GM19193 (cell line): Measurements from ENCODE around the gene IL27RA.
A peak's percentile ranks its signal among the peaks of the same experiment; 100 is the strongest.

Source experiments
- POLR2A ChIP-seq: IDR thresholded peaks from 4 replicates; pipeline ENCODE4 v1.6.1; 2011; ENCODE audit not compliant: insufficient read depth, insufficient read length; ENCODE audit errors: extremely low read depth

The IL27RA gene

DNA sequence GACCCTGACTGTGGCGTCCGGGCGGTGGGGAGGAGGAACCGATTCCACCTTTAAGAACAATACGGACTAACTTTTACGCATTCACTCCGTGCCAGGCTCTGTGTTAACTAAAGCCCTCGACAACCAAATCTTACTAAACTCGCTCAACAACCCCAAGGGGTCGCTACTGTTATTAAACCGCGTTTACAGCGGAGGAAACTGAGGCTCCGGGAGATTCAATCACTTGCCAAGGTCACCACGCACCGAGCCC is 57.8 kb downstream of the IL27RA start:
- no peak for TF ChIP-seq POLR2A

DNA sequence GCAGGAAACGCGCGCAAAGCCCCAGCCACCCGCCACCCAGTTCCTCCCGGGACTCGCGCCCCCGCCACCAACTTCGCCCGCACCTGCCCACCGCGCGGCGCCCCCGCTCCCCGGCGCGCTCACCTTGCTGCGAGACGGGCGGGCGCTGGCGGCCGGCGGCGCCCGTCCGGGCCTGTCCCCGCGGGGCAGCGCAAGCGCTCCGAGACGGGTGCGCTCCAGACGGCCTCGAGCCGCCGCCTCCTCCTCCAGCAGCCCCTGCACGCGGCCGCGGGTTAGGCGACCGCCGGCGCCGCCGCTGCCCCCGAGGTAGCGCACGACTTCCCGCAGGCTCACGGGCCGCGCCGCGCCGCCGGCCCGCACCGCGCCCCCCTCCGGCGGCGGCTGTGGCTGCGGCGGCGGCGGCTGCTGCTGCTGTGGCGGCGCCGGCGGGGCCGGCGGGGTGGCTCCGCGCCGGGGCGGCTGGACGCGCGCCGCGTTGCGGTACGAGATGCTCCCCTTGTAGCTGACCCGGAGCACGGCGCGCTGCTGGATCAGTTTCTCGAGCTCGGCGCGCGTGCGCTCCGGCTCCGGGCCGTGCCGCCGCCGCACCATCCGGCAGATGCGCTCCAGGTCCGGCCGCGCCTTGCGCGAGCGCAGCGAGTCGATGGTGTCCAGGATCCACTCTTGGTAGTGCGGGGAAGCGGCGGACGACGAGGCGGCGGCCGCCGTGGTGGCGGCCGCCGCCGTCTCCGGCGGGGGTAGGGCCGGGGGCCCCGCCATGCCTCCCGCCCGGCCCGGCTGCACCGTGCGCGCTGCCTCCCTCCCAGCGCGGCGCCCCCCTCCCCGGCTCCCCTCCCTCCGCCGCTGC is 58.3 kb downstream of the IL27RA start:
- TF ChIP-seq POLR2A = no peak

DNA sequence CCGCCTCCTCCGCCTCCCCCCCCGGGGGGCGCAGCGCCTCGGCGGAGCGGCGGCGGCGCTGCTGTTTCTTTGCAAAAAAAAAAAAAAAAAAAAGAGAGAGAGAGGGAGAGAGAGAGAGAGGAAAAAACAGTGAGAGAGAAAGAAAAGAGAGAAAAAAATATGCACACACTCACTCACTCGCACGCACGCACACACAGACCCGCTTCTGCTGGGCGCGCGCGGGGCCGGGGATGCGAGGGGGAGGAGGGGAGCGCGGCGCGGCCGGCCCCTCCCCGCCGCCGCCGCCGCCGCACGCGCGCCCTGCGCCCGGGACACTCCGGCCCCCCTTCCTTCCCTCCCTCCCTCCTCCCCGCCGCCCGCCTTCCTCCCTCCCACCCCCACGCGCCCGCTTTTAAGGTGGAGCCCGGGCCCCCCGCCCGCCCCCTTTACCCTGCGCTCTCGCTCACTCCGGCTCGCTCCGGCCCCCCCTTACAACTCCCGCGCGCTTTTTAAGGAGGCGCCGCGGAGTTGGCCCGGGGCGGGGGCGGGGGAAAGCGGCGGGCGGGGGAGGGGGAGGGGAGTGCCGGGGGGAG is 59.0 kb downstream of the IL27RA start, which contains the start of gene SAMD1:
Gene SAMD1, minus strand, starts transcription at position 243 of the 572 bp plus-strand sequence.
- no peak for TF ChIP-seq POLR2A

DNA sequence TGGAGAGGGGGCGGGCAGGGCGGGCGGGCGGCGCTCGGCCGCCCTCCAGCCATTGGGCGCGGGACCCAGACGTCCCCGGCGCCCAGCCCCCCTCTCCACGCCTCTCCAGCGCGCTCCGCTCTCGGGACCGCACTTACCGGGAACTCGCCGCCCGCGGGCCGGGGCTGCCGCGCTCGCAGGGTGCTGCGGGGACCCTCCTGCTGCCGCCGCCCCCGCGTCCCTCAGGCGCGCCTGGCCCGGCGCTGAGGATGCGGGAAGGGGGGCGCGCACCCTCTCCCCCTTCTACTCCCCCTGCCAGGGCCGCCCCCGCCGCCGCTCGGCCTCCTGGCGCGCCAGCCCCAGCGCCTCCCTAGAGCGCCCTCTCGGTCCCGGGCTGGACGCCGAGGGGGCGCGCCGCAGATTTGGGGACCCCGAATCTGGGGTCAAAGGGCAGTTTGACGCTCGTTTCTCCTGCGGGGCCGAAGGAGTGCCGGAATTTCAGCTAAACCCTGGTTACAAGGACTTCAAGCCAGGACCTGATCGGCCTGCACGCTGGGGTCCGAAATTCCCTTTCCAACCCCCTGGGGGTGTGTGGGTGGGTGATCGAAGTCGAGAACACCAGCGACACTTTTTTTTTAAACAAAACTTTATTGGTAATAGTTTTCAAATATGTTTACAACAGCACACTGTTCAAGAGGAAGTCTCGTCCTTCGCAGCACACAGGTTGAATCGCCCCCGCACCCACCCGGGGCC is 59.7 kb downstream of the IL27RA start:
- peak; percentile 64 for TF ChIP-seq POLR2A

DNA sequence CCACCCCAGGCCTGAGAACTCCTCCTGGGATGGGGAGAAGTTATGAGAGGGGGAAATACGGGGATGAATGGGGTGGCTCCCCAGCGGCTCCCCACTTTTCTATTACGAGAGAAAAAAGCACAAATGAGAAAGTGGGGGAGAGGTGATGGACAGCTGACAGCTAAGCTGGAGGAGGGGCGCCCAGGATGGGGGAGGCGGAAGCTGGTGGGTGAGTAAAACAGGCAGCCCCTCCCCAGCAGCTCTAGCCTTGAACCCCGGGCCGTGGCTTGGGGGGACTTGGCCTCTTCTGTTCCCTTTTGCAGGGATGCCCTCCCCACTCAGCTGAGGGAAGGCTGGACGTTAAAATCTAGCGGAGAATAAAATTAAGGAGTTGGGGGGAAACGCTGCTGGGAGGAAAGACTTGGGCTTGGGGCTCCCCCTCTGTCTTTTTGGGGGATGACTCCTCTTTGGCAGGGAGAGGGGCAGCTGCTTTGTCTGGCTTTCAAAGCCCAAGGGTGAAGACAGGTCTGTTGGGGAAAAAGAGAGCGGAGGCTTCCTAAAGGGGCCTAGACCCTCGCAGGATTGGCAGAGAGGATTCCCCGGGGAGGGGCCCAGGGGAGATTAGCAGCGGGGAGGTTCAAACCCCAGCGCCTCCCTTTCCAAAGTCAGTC is 60.4 kb downstream of the IL27RA start:
- no peak for TF ChIP-seq POLR2A

DNA sequence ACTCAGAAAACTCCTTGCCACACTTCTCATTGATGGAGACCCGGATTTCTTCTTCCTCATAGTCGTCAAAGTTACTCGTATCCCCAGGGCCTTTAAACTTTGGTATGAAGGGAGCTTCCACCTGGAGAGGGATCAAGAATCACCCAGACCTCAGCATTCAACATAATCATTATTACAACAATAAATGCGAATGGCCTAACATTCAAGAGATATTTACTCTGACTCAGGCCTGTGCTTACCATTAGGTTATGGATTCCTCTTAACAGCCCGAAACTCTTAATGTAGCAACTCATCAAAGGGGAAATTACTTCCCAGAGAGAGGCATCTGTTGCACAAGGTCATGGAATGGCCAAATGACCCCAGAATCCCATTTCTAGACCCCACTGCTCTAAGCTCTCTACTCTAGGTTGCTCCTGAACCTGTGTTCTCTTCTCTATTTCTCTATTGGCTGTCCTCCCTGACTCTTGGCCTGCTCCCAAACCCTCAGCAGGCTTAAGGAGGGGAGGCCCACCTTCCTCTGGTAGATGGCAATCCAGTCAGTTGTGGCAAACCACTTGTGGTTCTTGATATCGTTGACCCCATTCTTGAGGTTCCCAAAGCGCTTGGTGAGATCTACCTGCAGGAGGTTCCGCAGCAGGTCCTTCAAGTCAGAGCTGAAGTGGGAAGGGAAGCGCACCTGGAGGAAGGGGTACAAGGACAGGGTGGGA is 61.7 kb downstream of the IL27RA start:
- TF ChIP-seq POLR2A = no peak

DNA sequence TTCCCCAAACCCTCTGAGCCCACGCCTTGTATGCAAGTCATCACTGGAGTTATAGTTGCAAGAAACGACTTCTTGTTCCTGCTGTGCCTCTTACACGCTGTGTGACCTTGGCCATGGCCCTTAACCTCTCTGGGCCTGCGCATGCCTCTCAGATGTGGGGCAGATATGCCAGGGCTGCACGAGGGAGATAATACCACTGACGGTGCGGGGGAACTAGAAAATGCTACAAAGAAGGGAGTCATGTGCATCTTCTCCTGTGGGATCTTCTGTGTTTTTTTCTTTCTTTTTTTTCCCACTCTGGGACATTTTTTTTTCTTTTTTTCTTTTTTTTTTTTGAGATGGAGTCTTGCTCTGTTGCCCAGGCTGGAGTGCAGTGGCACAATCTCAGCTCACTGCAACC is 63.3 kb downstream of the IL27RA start:
- no peak for TF ChIP-seq POLR2A

DNA sequence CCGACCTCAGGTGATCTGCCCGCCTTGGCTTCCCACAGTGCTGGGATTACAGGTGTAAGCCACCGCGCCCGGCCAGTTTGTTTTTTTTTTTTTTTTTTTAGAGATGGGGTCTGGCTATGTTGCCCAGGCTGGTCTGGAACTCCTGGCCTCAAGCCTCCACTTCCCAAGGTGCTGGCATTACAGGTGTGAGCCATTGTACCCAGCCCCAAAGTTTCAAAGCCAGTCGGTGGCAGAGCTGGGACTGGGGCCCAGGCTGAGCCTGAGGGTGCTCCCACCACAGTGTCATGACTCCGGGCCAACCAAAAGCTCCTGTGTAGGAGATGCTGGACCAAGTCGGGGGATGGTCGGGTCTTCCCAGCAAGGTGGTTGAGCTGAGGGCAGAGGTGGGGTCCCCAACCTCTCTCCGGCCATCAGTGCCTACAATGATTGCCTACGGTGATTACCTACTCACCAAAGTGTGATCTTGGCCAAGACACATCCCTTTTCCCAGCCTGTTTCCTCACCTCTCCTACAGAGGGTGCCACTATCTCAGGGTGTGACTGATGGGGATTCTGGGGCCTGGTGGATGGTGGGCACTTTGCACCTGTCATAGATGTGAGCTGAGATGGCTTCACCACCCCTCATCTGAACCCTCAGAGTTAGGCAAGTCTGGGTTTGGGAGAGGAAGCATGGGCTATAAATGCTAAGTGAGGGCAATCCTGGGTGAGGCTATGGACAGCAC is 64.9 kb downstream of the IL27RA start:
- no peak for TF ChIP-seq POLR2A

DNA sequence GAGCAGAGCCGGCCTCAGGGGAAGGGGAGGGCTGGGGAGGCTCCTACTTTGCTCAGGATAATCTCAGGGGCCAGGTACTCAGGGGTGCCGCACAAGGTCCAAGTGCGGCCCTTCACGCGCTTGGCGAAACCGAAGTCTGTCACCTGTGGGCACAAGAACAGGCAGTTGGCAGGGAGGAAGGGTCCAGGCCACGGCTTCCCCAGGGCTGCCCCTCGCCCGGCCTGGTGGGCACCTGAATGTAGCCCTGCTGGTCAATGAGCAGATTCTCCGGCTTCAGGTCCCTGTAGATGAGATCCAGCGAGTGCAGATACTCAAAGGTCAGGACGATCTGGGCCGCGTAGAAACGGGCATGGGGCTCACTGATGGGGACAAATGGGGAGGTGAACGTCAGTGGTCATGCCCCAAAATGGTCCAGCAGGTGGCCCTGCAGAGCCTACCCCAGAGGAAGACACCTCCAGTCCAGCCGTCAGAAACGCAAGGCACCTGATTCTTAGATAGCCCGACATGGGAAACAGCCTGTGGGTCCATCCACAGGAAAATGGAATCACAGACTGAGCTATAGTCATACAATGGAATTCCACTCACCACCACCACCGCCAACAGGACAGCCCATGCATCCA is 66.1 kb downstream of the IL27RA start:
- TF ChIP-seq POLR2A = no peak

DNA sequence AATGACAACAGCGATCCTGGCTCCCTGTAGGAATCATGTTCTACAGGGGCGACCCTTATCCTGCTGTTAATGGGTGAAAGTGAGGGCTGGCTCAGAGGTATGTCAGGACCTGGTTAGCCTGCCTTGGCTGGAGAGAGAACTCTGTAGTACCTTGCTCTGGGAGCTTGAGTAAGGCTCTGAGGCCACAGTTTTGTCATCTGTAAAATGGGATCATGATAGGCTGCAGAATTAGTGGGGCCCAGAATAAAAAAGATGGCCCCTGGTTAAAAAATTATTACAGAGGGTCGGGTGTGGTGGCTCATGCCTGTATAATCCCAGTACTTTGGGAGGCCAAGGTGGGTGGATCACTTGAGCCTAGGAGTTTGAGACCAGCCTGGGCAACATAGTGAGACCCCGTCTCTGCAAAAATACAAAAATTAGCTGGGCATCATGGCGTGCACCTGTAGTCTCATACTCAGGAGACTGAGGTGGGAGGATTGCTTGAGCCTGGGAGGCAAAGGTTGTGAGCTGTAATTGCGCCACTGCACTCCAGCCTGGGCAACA is 69.5 kb downstream of the IL27RA start:
- no peak for TF ChIP-seq POLR2A

DNA sequence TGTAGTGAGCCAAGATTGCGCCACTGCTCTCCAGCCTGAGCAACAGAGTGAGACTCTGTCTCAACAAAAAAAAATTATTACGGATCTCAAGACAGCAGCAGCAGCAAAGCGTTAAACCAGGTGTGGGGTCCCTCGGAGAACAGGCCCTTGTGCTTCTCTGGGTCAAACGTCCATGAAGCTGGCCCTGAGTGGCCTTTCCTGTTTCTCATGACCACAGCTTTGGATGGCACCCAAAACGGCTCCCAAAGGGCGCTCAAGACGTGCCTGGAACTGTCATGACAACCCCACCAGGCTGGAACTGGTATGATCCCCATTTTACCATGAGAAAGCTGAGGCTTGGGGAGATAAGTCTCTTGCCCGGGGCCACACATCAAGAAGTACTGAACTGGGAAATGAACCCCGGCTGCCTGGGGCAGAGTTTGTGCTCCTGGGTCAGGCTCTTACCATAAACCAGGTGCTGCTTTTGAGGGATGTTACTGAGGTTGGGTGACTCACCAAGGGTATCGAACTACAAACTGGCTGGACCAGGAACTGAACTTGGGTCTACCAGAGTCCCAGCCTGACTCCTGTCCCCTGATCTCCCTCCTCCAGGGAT is 70.6 kb downstream of the IL27RA start:
- TF ChIP-seq POLR2A = no peak

DNA sequence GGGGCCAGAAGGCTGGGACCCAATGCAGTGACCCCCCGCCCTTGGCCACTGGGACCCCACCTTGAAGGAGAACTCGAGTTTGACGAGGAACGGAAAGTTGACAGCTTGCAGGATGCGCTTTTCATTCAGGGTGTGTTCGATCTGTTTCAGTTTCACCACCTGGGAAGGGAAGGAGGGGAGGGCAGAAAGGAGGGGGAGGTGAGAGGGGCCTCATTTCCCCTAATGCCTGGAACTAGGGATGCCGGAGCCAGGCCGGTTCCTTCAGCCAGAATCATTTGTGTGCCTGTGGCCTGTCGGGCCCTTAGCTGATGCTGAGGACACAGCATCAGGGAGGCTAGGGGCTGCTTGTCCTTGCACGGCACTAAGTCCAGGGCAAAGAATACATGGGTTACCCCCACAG is 71.2 kb downstream of the IL27RA start:
- no peak for TF ChIP-seq POLR2A
